Measurements from ENCODE around the gene KRTAP19-7.

Gene KRTAP19-7

GRCh38 chr21:30561264-30561895 lies at the start of gene KRTAP19-7:
Gene KRTAP19-7 (minus strand): TSS chr21:30561314. CDS start chr21:30561289, 25 bp downstream.
- no peak for DNase-seq

GRCh38 chr21:30605968-30606367 lies 44.9 kb upstream of the KRTAP19-7 start:
- DNase-seq: no peak

GRCh38 chr21:30600787-30601186 lies 39.7 kb upstream of the KRTAP19-7 start, which contains the start of gene KRTAP22-1:
Gene KRTAP22-1 (plus strand): TSS chr21:30601087.
- DNase-seq: no peak

- DNase-seq: no peak
Measured at GRCh38 chr21:30598802-30599201, 37.7 kb upstream of the KRTAP19-7 start, which contains the start of gene KRTAP6-2. Gene KRTAP6-2 (minus strand): TSS chr21:30598902. CDS start chr21:30598874, 28 bp downstream.

GRCh38 chr21:30592140-30592539 lies 31.0 kb upstream of the KRTAP19-7 start, which contains the start of gene KRTAP6-3:
Gene KRTAP6-3 (plus strand): TSS chr21:30592440. CDS start chr21:30592446, 6 bp downstream.
- no peak for DNase-seq

- DNase-seq: no peak
Measured at GRCh38 chr21:30590297-30590696, 29.2 kb upstream of the KRTAP19-7 start, which contains the start of gene KRTAP22-2. Gene KRTAP22-2 (minus strand): TSS chr21:30590397.

- no peak for DNase-seq
Measured at GRCh38 chr21:30582870-30583269, 21.8 kb upstream of the KRTAP19-7 start.

GRCh38 chr21:30580132-30580531 lies 19.0 kb upstream of the KRTAP19-7 start:
- DNase-seq: no peak

GRCh38 chr21:30579346-30579745 lies 18.2 kb upstream of the KRTAP19-7 start:
- DNase-seq: no peak

- no peak for DNase-seq
Measured at GRCh38 chr21:30577766-30578165, 16.7 kb upstream of the KRTAP19-7 start.

- no peak for DNase-seq
Measured at GRCh38 chr21:30567617-30568016, 6.5 kb upstream of the KRTAP19-7 start.

- no peak for DNase-seq
Measured at GRCh38 chr21:30563630-30564029, 2.5 kb upstream of the KRTAP19-7 start.

GRCh38 chr21:30563072-30563471 lies 2.0 kb upstream of the KRTAP19-7 start:
- no peak for DNase-seq

- DNase-seq: no peak
Measured at GRCh38 chr21:30561957-30562356, 843 bp upstream of the KRTAP19-7 start.

- DNase-seq: no peak
Measured at GRCh38 chr21:30555095-30555494, 6.0 kb downstream of the KRTAP19-7 start.

GRCh38 chr21:30552782-30553181 lies 8.3 kb downstream of the KRTAP19-7 start:
- no peak for DNase-seq

- no peak for DNase-seq
Measured at GRCh38 chr21:30541764-30542163, 19.4 kb downstream of the KRTAP19-7 start, which contains the start of gene KRTAP19-6. Gene KRTAP19-6 (minus strand): TSS chr21:30541864. CDS start chr21:30541833, 31 bp downstream.

- no peak for DNase-seq
Measured at GRCh38 chr21:30518876-30519275, 42.2 kb downstream of the KRTAP19-7 start.

GRCh38 chr21:30515681-30516080 lies 45.4 kb downstream of the KRTAP19-7 start:
- no peak for DNase-seq

Data from 8988T (cell line).